Measurements from ENCODE around the gene CTSZ. TPM values are rescaled to one million over a fixed set of nuclear protein-coding genes. Genes with fewer than 3 reads are reported as not detected.

Gene CTSZ
- total and polyA plus RNA-seq, 2 of the 8 experiments (the other 6 are each of a cell fraction or from before 2014, with no cell fraction given), result 32.8 to 34.0 TPM

GRCh38 chr20:58973866-58974265 lies 33.2 kb downstream of the CTSZ start:
- H3K27me3 ChIP-seq (replicated peaks in 1 of 4; ENCODE audit: control insufficient read depth in 3 of 4, extremely low read depth in 1 of 4, insufficient read depth in 3 of 4, low read length in 3 of 4), result no peaks in the 10 kb centered on the region; a peak in 1 of 7 replicates
- H4K91ac ChIP-seq (replicated peaks; ENCODE audit: insufficient read length, low read length), result no peak overlapping the region
- no peaks in the 10 kb centered on the region for H3K79me2 ChIP-seq (ENCODE audit: control insufficient read depth in 1 of 2, insufficient read depth in 2 of 2, low read length in 2 of 2)
- H2BK120ac ChIP-seq (replicated peaks; ENCODE audit: low read depth, low read length), result no peak overlapping the region
- H4K20me1 ChIP-seq (replicated peaks in 1 of 2; ENCODE audit: control insufficient read depth in 1 of 2, insufficient read depth in 2 of 2, low read length in 2 of 2), result no peaks in the 10 kb centered on the region
- no peak overlapping the region for H2AK5ac ChIP-seq (ENCODE audit: low read depth, low read length)
- no peak overlapping the region for H3K23ac ChIP-seq (ENCODE audit: insufficient read length)
- no peak overlapping the region for H3K9ac ChIP-seq (replicated peaks in 1 of 4; ENCODE audit: extremely low read depth in 1 of 4, low read depth in 3 of 4, low read length in 3 of 4)
- no peaks in the 10 kb centered on the region for H3K79me1 ChIP-seq (ENCODE audit: low read depth, low read length)
- ChIA-PET POLR2A (ENCODE audit: partially characterized antibody) (no interaction called here), CTCF (ENCODE audit: partially characterized antibody) (no interaction called here)
- no peak overlapping the region for H2BK20ac ChIP-seq (ENCODE audit: low read length)
- no peak overlapping the region for H3K4ac ChIP-seq (replicated peaks; ENCODE audit: insufficient read length, low read depth, low read length)
- no peak overlapping the region for H4K5ac ChIP-seq (ENCODE audit: insufficient read length, low read depth, low read length)
- FAIRE-seq (no peak), DNase-seq (ENCODE audit: low read depth in 1 of 2, low spot score in 2 of 2) (no peak)
- H3K18ac ChIP-seq (ENCODE audit: extremely low read depth, low read length), result no peak overlapping the region
- no peak overlapping the region for H3K14ac ChIP-seq (ENCODE audit: insufficient read length)
- H3K27ac ChIP-seq (ENCODE audit: low read depth, low read length), result no peak overlapping the region
- H4K8ac ChIP-seq (ENCODE audit: extremely low read depth, insufficient read depth, low read length), result no peak overlapping the region
- no peak overlapping the region for H3K4me2 ChIP-seq (ENCODE audit: insufficient read depth in 1 of 2, low read depth in 2 of 2, low read length in 2 of 2)
- no peaks in the 10 kb centered on the region for H3K23me2 ChIP-seq (ENCODE audit: low read depth, low read length)
- no peaks in the 10 kb centered on the region for H3K9me3 ChIP-seq (ENCODE audit: insufficient read depth in 2 of 2, low read depth in 1 of 2, low read length in 1 of 2)
- no peak overlapping the region for H2BK15ac ChIP-seq (ENCODE audit: low read length)
- H3K4me3 ChIP-seq (ENCODE audit: extremely low read depth in 1 of 4, insufficient read depth in 2 of 4, low read depth in 3 of 4, low read length in 4 of 4), result no peak overlapping the region
- H2BK5ac ChIP-seq (ENCODE audit: low read depth, low read length), result no peak overlapping the region
- no peaks in the 10 kb centered on the region for H3K36me3 ChIP-seq (ENCODE audit: control insufficient read depth in 2 of 4, insufficient read depth in 4 of 4, low read length in 3 of 4)
- H3K56ac ChIP-seq (replicated peaks; ENCODE audit: insufficient read length, low read depth, low read length), result no peak overlapping the region
- no peak overlapping the region for H2BK12ac ChIP-seq (ENCODE audit: low read depth, low read length)
- H3K4me1 ChIP-seq (replicated peaks in 1 of 4; ENCODE audit: control insufficient read depth in 3 of 4, insufficient read depth in 4 of 4, low read length in 3 of 4), result peaks cover 0 to 3% (median 0%) of the 10 kb centered on the region in 4 experiments; a peak in 2 of 7 replicates
- no peak overlapping the region for H2AFZ ChIP-seq (ENCODE audit: low read length)
- 84% methylated on average over 3 of the region's 3 CpGs; no CpG with 5 or more reads in 1 of the 2 experiments for WGBS, 2 experiments (ENCODE audit: extremely low coverage in 1 of 2, insufficient coverage in 1 of 2, insufficient read length in 1 of 2, insufficient replicate concordance in 2 of 2, low coverage in 1 of 2, low lambda C conversion rate in 2 of 2, missing lambda C conversion rate in 1 of 2)
- TF ChIP-seq CEBPB (IDR thresholded peaks at IDR 0.05; ENCODE audit: low read depth, low read length), result no peak
- TF ChIP-seq, protein P1, sequence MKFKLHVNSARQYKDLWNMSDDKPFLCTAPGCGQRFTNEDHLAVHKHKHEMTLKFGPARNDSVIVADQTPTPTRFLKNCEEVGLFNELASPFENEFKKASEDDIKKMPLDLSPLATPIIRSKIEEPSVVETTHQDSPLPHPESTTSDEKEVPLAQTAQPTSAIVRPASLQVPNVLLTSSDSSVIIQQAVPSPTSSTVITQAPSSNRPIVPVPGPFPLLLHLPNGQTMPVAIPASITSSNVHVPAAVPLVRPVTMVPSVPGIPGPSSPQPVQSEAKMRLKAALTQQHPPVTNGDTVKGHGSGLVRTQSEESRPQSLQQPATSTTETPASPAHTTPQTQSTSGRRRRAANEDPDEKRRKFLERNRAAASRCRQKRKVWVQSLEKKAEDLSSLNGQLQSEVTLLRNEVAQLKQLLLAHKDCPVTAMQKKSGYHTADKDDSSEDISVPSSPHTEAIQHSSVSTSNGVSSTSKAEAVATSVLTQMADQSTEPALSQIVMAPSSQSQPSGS (IDR thresholded peaks at IDR 0.05; ENCODE audit: low read length), result no peak
- TF ChIP-seq, protein P2, sequence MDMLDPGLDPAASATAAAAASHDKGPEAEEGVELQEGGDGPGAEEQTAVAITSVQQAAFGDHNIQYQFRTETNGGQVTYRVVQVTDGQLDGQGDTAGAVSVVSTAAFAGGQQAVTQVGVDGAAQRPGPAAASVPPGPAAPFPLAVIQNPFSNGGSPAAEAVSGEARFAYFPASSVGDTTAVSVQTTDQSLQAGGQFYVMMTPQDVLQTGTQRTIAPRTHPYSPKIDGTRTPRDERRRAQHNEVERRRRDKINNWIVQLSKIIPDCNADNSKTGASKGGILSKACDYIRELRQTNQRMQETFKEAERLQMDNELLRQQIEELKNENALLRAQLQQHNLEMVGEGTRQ (IDR thresholded peaks at IDR 0.05; ENCODE audit: low read length), result no peak
- no peak for TF ChIP-seq JUN (IDR thresholded peaks at IDR 0.05; ENCODE audit: low read depth, low read length)
- TF ChIP-seq RXRA (IDR thresholded peaks at IDR 0.05; ENCODE audit: insufficient read depth, low read depth, low read length), result no peak
- TF ChIP-seq, protein P3, sequence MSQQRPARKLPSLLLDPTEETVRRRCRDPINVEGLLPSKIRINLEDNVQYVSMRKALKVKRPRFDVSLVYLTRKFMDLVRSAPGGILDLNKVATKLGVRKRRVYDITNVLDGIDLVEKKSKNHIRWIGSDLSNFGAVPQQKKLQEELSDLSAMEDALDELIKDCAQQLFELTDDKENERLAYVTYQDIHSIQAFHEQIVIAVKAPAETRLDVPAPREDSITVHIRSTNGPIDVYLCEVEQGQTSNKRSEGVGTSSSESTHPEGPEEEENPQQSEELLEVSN (IDR thresholded peaks at IDR 0.05), result no peak
- no peak for TF ChIP-seq POLR2AphosphoS5 (IDR thresholded peaks at IDR 0.05; ENCODE audit: low read depth, low read length)
- TF ChIP-seq RNF2 (IDR thresholded peaks at IDR 0.05; ENCODE audit: borderline replicate concordance, low read depth, low read length, missing control alignments, poor library complexity, severe bottlenecking), result no peak
- TF ChIP-seq ASH2L (IDR thresholded peaks at IDR 0.05; ENCODE audit: low read length), result no peak
- TF ChIP-seq YY1 (IDR thresholded peaks at IDR 0.05; ENCODE audit: low read depth, low read length), result no peak
- TF ChIP-seq TBP (IDR thresholded peaks at IDR 0.05; ENCODE audit: low read depth, low read length), result no peak
- TF ChIP-seq POLR2A (IDR thresholded peaks at IDR 0.05; ENCODE audit: control extremely low read depth in 1 of 2, low read depth in 2 of 2, low read length in 2 of 2), result no peak

Data from H1 (cell line).